K562 (cell line): ENCODE data around the gene PIGL. TPM values are rescaled to one million over a fixed set of nuclear protein-coding genes. Genes with fewer than 3 reads are reported as not detected.

Source experiments
- ATAC-seq: fragments of 200-7000 bp; cut with Tn5 transposase; 3 replicates; pipeline ENCODE4 v1.9.1; 2020; ENCODE audit warnings: moderate library complexity
- BruUV-seq: library from RNA; stranded (reverse); fragments of 400-500 nt; replicated peaks from 2 replicates; lab custom pipeline; 2021; lab: Mats Ljungman, UMichigan
- CTCF ChIA-PET: fragments of 300-600 bp; formaldehyde crosslinking; extraction: SDS; loops from one replicate; lab custom pipeline; 2021; ENCODE audit warnings: low intra/inter-chr PET ratio; lab: Yijun Ruan, JAX
- POLR2A ChIA-PET: fragments of 300-600, 350-650 bp; sonication (Branson Sonifier 250); formaldehyde crosslinking; extraction: SDS; loops from one replicate; lab custom pipeline; 2021; ENCODE audit warnings: antibody characterized with exemption, inconsistent platforms; lab: Yijun Ruan, JAX
- DNase-seq, 4 experiments: peaks; one replicate each; pipeline versions ENCODE4 v3.0.0 to v3.0.0-alpha.2; 2011 to 2018; ENCODE audit warnings: low spot score in 3 of 4, mixed read lengths in 3 of 4; ENCODE audit errors: extremely low read depth in 1 of 4
- FAIRE-seq: peaks from 2 replicates; lab custom pipeline; 2011; peaks lifted over from hg19 to GRCh38; lab: Jason Lieb, UNC
- H2AFZ ChIP-seq: 2 replicates; pipeline ENCODE4 v1.6.0; 2011; ENCODE audit warnings: low read depth, low read length, control low read depth, inconsistent platforms
- H3K27ac ChIP-seq: fragments of 200-600 bp; 3 replicates; pipeline ENCODE4 v1.8.0; 2011; ENCODE audit warnings: low read depth, mild to moderate bottlenecking, control low read depth, inconsistent platforms, low read length, moderate library complexity, mixed read lengths; ENCODE audit errors: extremely low read depth
- H3K27me3 ChIP-seq, 2 experiments: fragments of 300-600 bp in 1 of 2; 2 replicates in 1 of 2; 3 replicates in 1 of 2; pipeline versions ENCODE4 v1.6.0 to v1.8.0; 2011; ENCODE audit warnings: inconsistent platforms in 2 of 2, low read length in 2 of 2, mild to moderate bottlenecking in 1 of 2, mixed read lengths in 1 of 2, moderate library complexity in 1 of 2; ENCODE audit not compliant: control insufficient read depth in 2 of 2, insufficient read depth in 2 of 2
- H3K36me3 ChIP-seq: fragments of 300-600 bp; 3 replicates; pipeline ENCODE4 v1.8.0; 2011; ENCODE audit warnings: mild to moderate bottlenecking, low read length, inconsistent platforms; ENCODE audit not compliant: control insufficient read depth, insufficient read depth
- H3K4me1 ChIP-seq, 2 experiments: fragments of 200-600 bp in 1 of 2; replicated peaks in 1 of 2; 2 replicates in 1 of 2; 3 replicates in 1 of 2; pipeline versions ENCODE4 v1.5.1 to v1.8.0; 2011; ENCODE audit warnings: inconsistent platforms in 2 of 2, low read length in 2 of 2, mild to moderate bottlenecking in 1 of 2, mixed read lengths in 1 of 2, moderate library complexity in 1 of 2; ENCODE audit not compliant: control insufficient read depth in 2 of 2, insufficient read depth in 2 of 2
- H3K4me2 ChIP-seq: 2 replicates; pipeline ENCODE4 v1.6.1; 2011; ENCODE audit warnings: low read length, control low read depth, inconsistent platforms, mixed read lengths; ENCODE audit not compliant: insufficient read depth
- H3K4me3 ChIP-seq: fragments of 200-600 bp; sonication (generic), shearing (Covaris generic); 2 replicates; pipeline ENCODE4 v1.5.1; 2016; ENCODE audit warnings: control low read depth, inconsistent platforms
- H3K79me2 ChIP-seq: fragments of 200-600 bp; 3 replicates; pipeline ENCODE4 v1.8.0; 2011; ENCODE audit warnings: low read length, inconsistent platforms; ENCODE audit not compliant: control insufficient read depth, insufficient read depth
- H3K9ac ChIP-seq, 2 experiments: 2 replicates each; pipeline versions ENCODE4 v1.6.0 to v1.6.1; 2011; ENCODE audit warnings: low read depth in 2 of 2, low read length in 2 of 2, control low read depth in 1 of 2, inconsistent platforms in 1 of 2, mild to moderate bottlenecking in 1 of 2, mixed read lengths in 1 of 2; ENCODE audit not compliant: insufficient read depth in 1 of 2
- H3K9me1 ChIP-seq: one replicate; pipeline ENCODE4 v1.6.0; 2011; ENCODE audit warnings: inconsistent platforms, mild to moderate bottlenecking, low read length, moderate library complexity; ENCODE audit not compliant: control insufficient read depth, insufficient read depth
- H3K9me3 ChIP-seq: replicated peaks from 2 replicates; pipeline ENCODE4 v1.5.1; 2011; ENCODE audit warnings: low read depth, low read length, inconsistent platforms; ENCODE audit not compliant: control insufficient read depth, insufficient read depth
- H4K20me1 ChIP-seq: replicated peaks from 2 replicates; pipeline ENCODE4 v1.6.1; 2011; ENCODE audit warnings: low read length, inconsistent platforms, mixed read lengths; ENCODE audit not compliant: control insufficient read depth, insufficient read depth
- CREB5 ChIP-seq: fragments of 250-450 bp; sonication (Bioruptor Pico); IDR thresholded peaks from 2 replicates; pipeline ENCODE4 v1.5.0; 2020; ENCODE audit warnings: mild to moderate bottlenecking
- HMG20B ChIP-seq: fragments of 250-450 bp; sonication (Bioruptor Pico); IDR thresholded peaks from 2 replicates; pipeline ENCODE4 v1.5.0; 2021; ENCODE audit warnings: mild to moderate bottlenecking
- MEIS2 ChIP-seq: fragments of 450-650 bp; IDR thresholded peaks from 2 replicates; pipeline ENCODE4 v1.6.1; 2014; ENCODE audit warnings: mild to moderate bottlenecking; ENCODE audit not compliant: partially characterized antibody
- PRDM10 ChIP-seq: fragments of 450-650 bp; IDR thresholded peaks from 2 replicates; pipeline ENCODE4 v1.6.1; 2018; ENCODE audit not compliant: partially characterized antibody
- SIN3A ChIP-seq, 2 experiments: fragments of 150-350 bp in 1 of 2; IDR thresholded peaks; 2 replicates each; pipeline ENCODE4 v1.6.1; 2011 to 2016; ENCODE audit warnings: borderline replicate concordance in 2 of 2, low read depth in 2 of 2, low read length in 2 of 2, mild to moderate bottlenecking in 2 of 2, moderate library complexity in 2 of 2; ENCODE audit not compliant: control insufficient read depth in 1 of 2
- TAF1 ChIP-seq: IDR thresholded peaks from 2 replicates; pipeline ENCODE4 v1.6.1; 2011; ENCODE audit warnings: mild to moderate bottlenecking, low read length, moderate library complexity; ENCODE audit not compliant: insufficient read depth, control insufficient read depth, severe bottlenecking; ENCODE audit errors: extremely low read depth
- TEAD2 ChIP-seq: fragments of 450-650 bp; IDR thresholded peaks from 2 replicates; pipeline ENCODE4 v1.6.1; 2016; ENCODE audit warnings: missing genetic modification characterization, control low read depth, missing compliant biosample characterization
- TEAD4 ChIP-seq, 2 experiments: sonication (generic) in 1 of 2; formaldehyde crosslinking in 1 of 2; IDR thresholded peaks; 2 replicates each; pipeline versions ENCODE4 v1.6.1 to v1.8.0; 2012 to 2022; ENCODE audit warnings: borderline replicate concordance in 1 of 2, inconsistent platforms in 1 of 2, low read length in 1 of 2, mild to moderate bottlenecking in 1 of 2, missing genetic modification reagents in 1 of 2
- ZBTB7A ChIP-seq: IDR thresholded peaks from 2 replicates; pipeline ENCODE4 v1.6.1; 2011; ENCODE audit warnings: low read depth, mild to moderate bottlenecking, low read length, moderate library complexity, borderline replicate concordance; ENCODE audit not compliant: control insufficient read depth
- ZFP1 ChIP-seq: fragments of 450-650 bp; formaldehyde crosslinking; IDR thresholded peaks from 2 replicates; pipeline ENCODE4 v1.4.0; 2020; ENCODE audit warnings: mild to moderate bottlenecking, mixed read lengths
- ZNF134 ChIP-seq: fragments of 250-450 bp; sonication (Bioruptor Pico); conservative IDR thresholded peaks from 2 replicates; pipeline ENCODE4 v1.4.0; 2020
- ZNF561 ChIP-seq: fragments of 450-650 bp; formaldehyde crosslinking; conservative IDR thresholded peaks from 2 replicates; pipeline ENCODE4 v1.4.0; 2020; ENCODE audit warnings: mild to moderate bottlenecking, moderate library complexity
- ZNF583 ChIP-seq: fragments of 250-450 bp; sonication (Bioruptor Pico); IDR thresholded peaks from 2 replicates; pipeline ENCODE4 v1.4.0; 2020
- ZNF766 ChIP-seq: fragments of 200-800 bp; sonication (Bioruptor generic); conservative IDR thresholded peaks from 2 replicates; pipeline ENCODE4 v1.6.1; 2016; ENCODE audit warnings: missing genetic modification characterization, missing compliant biosample characterization
- WGBS: fragments of 100-300 bp; shearing (Covaris generic); methylation state at CpG from one replicate; pipeline ENCODE4 v1.1.6; 2016; ENCODE audit warnings: low coverage, mixed read lengths; ENCODE audit not compliant: insufficient coverage; ENCODE audit errors: missing lambda C conversion rate; 5-methylcytosine and 5-hydroxymethylcytosine counted together
- in situ Hi-C: fragments of 300-500 bp; cut with MboI; formaldehyde crosslinking; loops from 4 replicates; pipeline ENCODE4 v1.15.0; 2018; ENCODE audit warnings: inconsistent platforms, mixed read lengths
- intact Hi-C: fragments of 100-400 bp; cut with micrococcal nuclease; formaldehyde crosslinking; loops from 2 replicates; pipeline ENCODE4 v1.14.2; 2022
- polyA plus RNA-seq, 8 experiments: library from polyadenylated mRNA; depleted of rRNA in 4 of 8; stranded (reverse) in 5 of 8; unstranded in 3 of 8; fragments of >200 nt; fragmentation: Nextera tagmentation in 2 of 8; fragmentation: Illumina TruSeq in 1 of 8; extraction: Ambion mirVana in 2 of 8; extraction: Trizol in 1 of 8; gene quantifications; 2 replicates each; pipeline versions ENCODE4 v1.2.1 to v1.2.3, GENCODE V29; 2011 to 2014; ENCODE audit warnings: inconsistent platforms in 1 of 8, missing spikeins in 1 of 8
- total RNA-seq, 7 experiments: library from RNA; depleted of rRNA in 6 of 7; stranded (reverse); fragments of >200 nt in 6 of 7; fragmentation: Illumina TruSeq in 2 of 7; extraction: Trizol in 2 of 7; gene quantifications; 2 replicates each; pipeline versions ENCODE4 v1.2.1 to v1.2.3, GENCODE V29; 2011 to 2021; ENCODE audit warnings: low replicate concordance in 1 of 7

Gene PIGL
- total and polyA plus RNA-seq, 9 of the 15 experiments (the other 6 are each of a cell fraction or from before 2014, with no cell fraction given), result 19.9 to 55.3 (median 29.6) TPM

- Histone ChIP-seq H3K9ac (peak overlapping the region; percentile 87 to 93), H3K79me2 (peaks cover 33% of the 10 kb centered on the region), H3K27me3 (no peaks in the 10 kb centered on the region), H2AFZ (peak overlapping the region; percentile 78), H3K4me1 (peaks cover 0 to 15% of the 10 kb centered on the region in 2 experiments; a peak in 4 of 5 replicates), H3K9me1 (peaks cover 4% of the 10 kb centered on the region), H3K27ac (peak overlapping the region; percentile 90), H3K4me2 (peak overlapping the region; percentile 83), H3K4me3 (peak overlapping the region; percentile 93), H3K36me3 (peaks cover 21% of the 10 kb centered on the region), H4K20me1 (no peaks in the 10 kb centered on the region), H3K9me3 (no peaks in the 10 kb centered on the region)
- 0% methylated on average over 10 of the region's 75 CpGs for WGBS
- FAIRE-seq (no peak), ATAC-seq (peak; percentile 74), DNase-seq (peak; percentile 21 to 50 (median 48))
- CTCF ChIA-PET, result no interaction called here
- in situ Hi-C loops (no loop called here), intact Hi-C loops (loop anchor here (5.0 kb wide), 1 partner anchor 65 kb away; no protein-coding TSS in a partner anchor)
- POLR2A ChIA-PET, result interaction anchor here (0.6 to 2.0 kb wide), 11 partner anchors 9 to 134 kb away, joined by 3 to 10 read pairs (median 4); partner anchors contain the start of gene UBB
- no TSS peak for BruUV-seq
- TF ChIP-seq TAF1 (peak; percentile 27), TEAD2 (no peak), ZBTB7A (peak; percentile 63; the same call in 1 of the 2 replicates), ZNF134 (no peak), TEAD4 (IDR thresholded peaks at IDR 0.05; ENCODE audit: low read length) (no peak), TEAD4 (CRISPR knock-in tag; IDR thresholded peaks at IDR 0.05; ENCODE audit: borderline replicate concordance) (peak; percentile 62; the same call in 1 of the 2 replicates), CREB5 (CRISPR knock-in tag) (no peak), ZNF766 (CRISPR knock-in tag) (no peak), ZNF561 (CRISPR knock-in tag) (no peak), PRDM10 (no peak), SIN3A (IDR thresholded peaks at IDR 0.05; ENCODE audit: borderline replicate concordance in 2 of 2, control insufficient read depth in 1 of 2, low read depth in 2 of 2, low read length in 2 of 2) (0 out of 4 replicates have a peak, but pooled peaks of 1 of the 2 experiments have one; percentile 11), MEIS2 (no peak), ZFP1 (no peak), ZNF583 (CRISPR knock-in tag) (no peak), HMG20B (CRISPR knock-in tag) (no peak)
These were observed 135.8 kb downstream of the PIGL start for GRCh38 chr17:16352667-16353316.
